RWPE1 (cell line): ENCODE results near the gene PSMB3.

Source experiments
- CTCF ChIA-PET: fragments of 350-600 bp; sonication (Branson Sonifier 250); formaldehyde crosslinking; extraction: SDS; loops from one replicate; lab custom pipeline; 2021; lab: Yijun Ruan, JAX
- POLR2A ChIA-PET: fragments of 400-600 bp; formaldehyde crosslinking; extraction: SDS; loops from one replicate; lab custom pipeline; 2020; ENCODE audit warnings: antibody characterized with exemption; ENCODE audit not compliant: low non-redundant PET; lab: Yijun Ruan, JAX
- DNase-seq: peaks from one replicate; pipeline ENCODE4 v3.0.0; 2012; ENCODE audit warnings: low spot score
- H3K27ac ChIP-seq: fragments of 450-650 bp; 2 replicates; pipeline ENCODE4 v1.5.1; 2017
- TF ChIP-seq, protein P1 (sequence below): fragments of 450-650 bp; conservative IDR thresholded peaks from 2 replicates; pipeline ENCODE4 v1.5.1; 2017; ENCODE audit warnings: low read depth, mild to moderate bottlenecking

The PSMB3 gene

DNA sequence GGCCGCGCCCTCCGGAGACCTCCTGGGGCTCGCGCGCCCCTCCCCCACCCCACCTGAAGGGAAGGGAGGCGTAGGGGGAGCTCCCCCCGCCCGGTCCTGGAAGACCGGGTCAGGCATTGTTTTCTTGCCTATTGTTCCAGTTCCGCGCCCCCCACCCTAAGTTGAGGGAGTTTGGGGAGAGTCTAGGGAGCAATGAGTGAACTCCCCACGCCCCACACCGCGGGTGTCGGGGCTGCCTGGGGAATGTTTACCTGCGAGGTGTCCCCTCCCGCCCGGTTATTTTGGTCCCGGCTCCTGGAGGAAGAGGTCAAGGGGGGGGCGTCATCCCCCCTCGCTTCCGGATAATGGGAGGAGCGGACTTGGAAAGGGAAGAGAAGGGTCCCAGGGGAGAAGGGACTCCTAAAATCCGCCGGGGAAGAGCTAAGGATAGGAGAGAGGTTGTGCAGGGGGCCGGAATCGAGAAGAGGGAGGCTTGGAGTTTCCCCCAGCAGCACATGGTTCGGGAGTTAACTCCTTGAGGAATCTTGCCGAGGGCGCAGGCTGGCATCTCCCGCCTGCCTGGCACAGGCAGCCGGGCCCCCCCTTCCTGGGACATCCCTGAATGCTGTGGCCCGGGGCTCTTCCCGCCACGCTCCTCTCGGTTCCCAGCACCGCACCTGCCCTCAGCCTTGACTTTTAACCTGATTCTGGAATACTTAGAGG, 46.6 kb upstream of the PSMB3 start:
- peak; percentile 59 for DNase-seq
- POLR2A ChIA-PET, result interaction anchor here (0.9 kb wide), 1 partner anchor 11 kb away, joined by 3 read pairs; no protein-coding TSS in a partner anchor
- H3K27ac ChIP-seq, result peak overlapping the region; percentile 93
- CTCF ChIA-PET, result interaction anchor here (0.6 to 2.1 kb wide), 2 partner anchors 29 to 274 kb away, joined by 3 to 10 read pairs; no protein-coding TSS in a partner anchor
- TF ChIP-seq, protein P1, sequence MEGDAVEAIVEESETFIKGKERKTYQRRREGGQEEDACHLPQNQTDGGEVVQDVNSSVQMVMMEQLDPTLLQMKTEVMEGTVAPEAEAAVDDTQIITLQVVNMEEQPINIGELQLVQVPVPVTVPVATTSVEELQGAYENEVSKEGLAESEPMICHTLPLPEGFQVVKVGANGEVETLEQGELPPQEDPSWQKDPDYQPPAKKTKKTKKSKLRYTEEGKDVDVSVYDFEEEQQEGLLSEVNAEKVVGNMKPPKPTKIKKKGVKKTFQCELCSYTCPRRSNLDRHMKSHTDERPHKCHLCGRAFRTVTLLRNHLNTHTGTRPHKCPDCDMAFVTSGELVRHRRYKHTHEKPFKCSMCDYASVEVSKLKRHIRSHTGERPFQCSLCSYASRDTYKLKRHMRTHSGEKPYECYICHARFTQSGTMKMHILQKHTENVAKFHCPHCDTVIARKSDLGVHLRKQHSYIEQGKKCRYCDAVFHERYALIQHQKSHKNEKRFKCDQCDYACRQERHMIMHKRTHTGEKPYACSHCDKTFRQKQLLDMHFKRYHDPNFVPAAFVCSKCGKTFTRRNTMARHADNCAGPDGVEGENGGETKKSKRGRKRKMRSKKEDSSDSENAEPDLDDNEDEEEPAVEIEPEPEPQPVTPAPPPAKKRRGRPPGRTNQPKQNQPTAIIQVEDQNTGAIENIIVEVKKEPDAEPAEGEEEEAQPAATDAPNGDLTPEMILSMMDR, result no peak

DNA sequence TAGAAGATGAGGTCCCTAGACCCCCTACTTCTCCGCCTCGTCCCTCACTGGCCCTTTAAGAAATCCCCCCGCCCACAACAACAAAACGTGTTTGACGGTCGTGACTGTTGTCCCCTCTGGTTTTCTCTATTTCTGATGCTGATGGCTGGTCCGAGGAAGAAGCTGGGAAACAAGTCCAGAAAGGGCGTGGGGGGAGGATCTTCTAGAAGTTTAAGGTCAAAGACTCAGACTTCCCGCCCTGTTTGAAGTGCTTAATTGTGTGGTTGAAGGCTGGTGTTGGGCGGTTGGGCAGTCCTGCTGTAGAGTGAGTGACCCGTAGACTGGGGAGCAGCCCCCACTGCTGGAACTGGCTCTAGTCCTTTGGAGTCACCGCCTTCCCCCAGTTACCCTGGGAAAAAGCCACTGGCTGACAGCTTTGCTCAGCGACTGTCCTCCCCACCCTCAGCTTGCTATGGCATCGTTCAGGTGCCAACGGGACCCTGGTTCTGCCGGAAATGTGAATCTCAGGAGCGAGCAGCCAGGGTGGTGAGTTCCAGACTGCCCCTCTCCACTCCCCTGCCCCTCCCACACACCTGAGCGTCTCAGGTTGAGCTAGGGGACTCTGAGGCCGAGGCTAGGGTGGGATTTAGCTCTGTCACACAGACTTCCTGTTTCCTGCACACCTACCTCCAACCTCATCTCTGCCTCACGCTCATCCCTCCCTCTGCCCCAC, 45.9 kb upstream of the PSMB3 start:
- peak overlapping the region; percentile 93 for H3K27ac ChIP-seq
- TF ChIP-seq, protein P1, result no peak
- ChIA-PET POLR2A (interaction anchor here (0.9 kb wide), 1 partner anchor 10 kb away, joined by 3 read pairs; no protein-coding TSS in a partner anchor), CTCF (interaction anchor here (0.6 to 0.7 kb wide), 2 partner anchors 11 to 1494 kb away, joined by 3 to 6 read pairs; no protein-coding TSS in a partner anchor)
- DNase-seq, result no peak

DNA sequence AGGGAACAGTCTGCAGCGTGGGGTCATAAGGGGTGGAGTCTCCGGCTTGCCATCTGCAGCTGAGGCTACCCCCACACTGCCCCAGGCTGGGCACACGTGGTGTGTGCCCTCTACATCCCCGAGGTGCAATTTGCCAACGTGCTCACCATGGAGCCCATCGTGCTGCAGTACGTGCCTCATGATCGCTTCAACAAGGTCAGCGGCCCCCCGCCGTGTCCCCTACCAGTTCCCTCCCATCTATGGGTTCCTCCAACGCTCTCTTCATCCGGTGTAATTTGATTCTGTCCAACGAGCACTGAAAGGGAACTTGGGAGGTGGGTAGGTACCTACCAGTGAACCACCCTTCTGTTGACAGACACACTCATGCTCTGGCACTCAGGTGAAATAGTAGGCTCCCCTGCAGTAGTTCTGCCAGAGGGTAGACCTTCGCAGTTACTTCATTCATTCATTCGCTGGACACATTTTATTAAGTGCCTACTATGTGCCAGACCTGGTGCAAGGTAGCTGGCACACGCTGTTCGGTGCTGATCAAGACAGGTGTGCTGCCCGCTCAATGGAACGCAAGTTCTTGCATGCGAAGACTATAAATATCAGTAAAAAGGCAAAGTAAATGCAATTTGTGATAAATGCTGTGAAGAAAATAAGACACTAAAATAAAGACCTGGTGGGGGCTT, 44.7 kb upstream of the PSMB3 start:
- DNase-seq, result no peak
- POLR2A ChIA-PET, result no interaction called here
- peak overlapping the region; percentile 93 for H3K27ac ChIP-seq
- TF ChIP-seq, protein P1, result no peak
- CTCF ChIA-PET, result interaction anchor here (0.7 kb wide), 1 partner anchor 1495 kb away, joined by 6 read pairs; no protein-coding TSS in a partner anchor

DNA sequence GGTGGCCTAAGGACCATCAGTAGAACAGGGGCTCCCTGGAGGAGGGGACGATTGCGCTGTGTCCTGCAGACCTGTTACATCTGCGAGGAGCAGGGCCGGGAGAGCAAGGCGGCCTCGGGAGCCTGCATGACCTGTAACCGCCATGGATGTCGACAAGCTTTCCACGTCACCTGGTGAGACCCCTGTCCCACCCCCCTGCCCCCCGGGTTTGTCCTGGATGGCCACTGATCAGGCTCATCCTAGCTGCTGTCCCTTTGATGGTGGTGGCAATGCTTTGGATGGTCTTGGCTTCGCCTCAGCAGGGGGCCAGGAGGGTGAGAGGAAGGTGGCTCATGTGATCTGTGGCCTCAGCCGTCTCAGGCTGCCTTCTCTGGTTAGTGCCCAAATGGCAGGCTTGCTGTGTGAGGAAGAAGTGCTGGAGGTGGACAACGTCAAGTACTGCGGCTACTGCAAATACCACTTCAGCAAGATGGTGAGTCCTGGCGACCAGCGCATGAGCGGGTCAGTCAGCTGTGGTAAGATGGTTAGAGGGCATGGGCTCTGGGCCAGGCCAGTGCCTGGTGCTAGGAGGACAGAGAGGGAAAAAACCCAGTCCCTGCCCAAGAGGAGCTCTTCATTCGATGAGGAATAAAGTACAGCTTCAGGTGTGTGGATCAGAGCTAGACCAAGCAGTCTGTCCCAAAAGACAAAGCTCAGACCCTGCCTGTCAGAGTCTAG, 43.3 kb upstream of the PSMB3 start:
- 0 out of 2 replicates have a peak overlapping the region, but pooled peaks have one; percentile 16 for H3K27ac ChIP-seq
- CTCF ChIA-PET, result interaction anchor here (0.5 to 0.6 kb wide), 2 partner anchors 12 to 35 kb away, joined by 3 to 4 read pairs; no protein-coding TSS in a partner anchor
- POLR2A ChIA-PET, result interaction anchor here (1.0 kb wide), 1 partner anchor 22 kb away, joined by 4 read pairs; no protein-coding TSS in a partner anchor
- TF ChIP-seq, protein P1, result no peak
- no peak for DNase-seq

DNA sequence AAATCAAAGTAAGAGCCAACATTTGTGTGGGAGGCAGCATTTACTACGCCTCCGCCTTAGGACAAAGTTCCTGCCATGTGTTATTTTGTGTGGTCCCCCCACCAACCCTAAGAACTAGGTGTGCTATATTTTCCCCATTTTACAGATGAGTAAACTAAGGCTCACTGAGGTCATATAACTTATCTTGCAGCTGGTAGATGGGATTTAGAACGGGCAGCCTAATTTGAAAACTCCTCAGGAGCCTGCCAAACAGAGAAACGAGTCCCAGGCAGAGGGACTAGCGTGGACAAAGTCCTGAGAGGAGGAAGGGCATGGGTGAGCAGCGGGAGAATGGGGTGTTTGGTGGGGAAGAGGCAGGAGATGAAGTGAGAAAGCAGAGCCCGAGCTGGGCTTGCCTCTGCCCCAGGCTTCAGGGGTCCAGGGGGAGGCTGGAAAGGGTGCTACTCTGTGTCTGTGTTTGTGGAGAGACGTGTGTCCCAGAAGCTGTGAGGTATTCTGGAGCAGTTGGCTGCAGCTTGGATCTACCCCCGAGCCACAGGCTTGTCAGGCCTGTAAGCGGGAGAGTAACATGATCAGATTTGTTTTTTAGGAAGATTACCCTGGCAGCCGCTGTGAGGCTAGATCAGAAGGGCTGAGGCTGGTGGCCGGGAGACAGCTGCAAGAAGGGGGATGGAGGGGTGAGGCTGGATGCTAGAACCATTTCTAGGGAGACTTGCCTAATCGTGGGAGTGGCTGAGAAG, 42.5 kb upstream of the PSMB3 start:
- TF ChIP-seq, protein P1, result no peak
- CTCF ChIA-PET, result interaction anchor here (0.5 to 1.2 kb wide), 3 partner anchors 12 to 33 kb away, joined by 3 to 4 read pairs (median 3); no protein-coding TSS in a partner anchor
- DNase-seq, result no peak
- POLR2A ChIA-PET, result interaction anchor here (1.0 kb wide), 1 partner anchor 23 kb away, joined by 4 read pairs; no protein-coding TSS in a partner anchor
- peak overlapping the region; percentile 49 for H3K27ac ChIP-seq
